AG08396 (cell line): ENCODE data around the gene LMBR1.

Experiments used
- DNase-seq: peaks from one replicate; pipeline ENCODE4 v3.0.0; 2012; ENCODE audit warnings: low spot score, mixed read lengths

Gene LMBR1

DNA sequence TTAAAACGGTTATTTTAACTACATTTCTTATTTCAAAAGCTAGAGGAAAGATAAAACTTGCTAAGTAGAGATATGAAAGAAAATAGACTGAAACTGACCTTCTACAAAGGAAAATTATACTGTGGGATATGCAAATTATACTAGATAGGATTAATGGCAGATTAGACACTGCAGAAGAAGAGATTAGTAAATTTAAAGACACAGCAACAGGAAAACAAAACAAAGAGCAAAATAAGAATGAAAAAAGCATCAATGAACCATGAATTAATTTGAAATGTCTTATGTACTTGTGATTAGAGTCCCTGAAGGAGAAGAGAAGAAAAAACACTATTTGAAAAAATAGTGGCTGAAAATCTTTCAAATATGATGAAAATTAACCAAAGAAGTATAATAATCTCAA lies 200.1 kb downstream of the LMBR1 start:
- DNase-seq = no peak

DNA sequence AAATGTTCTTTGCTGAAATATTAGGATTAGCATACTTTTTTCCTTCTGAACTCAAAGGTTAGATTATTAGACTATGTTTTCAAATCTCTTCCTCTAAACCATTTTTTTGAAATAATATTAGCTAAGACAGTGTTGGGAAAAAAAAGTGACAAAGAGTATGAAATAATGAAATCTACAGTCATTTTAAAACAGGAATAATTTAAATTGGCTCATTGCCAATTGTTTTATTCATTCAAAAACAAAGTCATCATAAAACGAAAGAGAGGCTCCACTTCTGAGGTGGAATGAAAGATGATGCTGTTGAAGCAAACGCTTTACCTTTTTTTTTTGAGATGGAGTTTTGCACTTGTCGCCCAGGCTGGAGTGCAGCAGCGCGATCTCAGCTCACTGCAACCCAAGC lies 201.2 kb downstream of the LMBR1 start:
- DNase-seq = no peak

DNA sequence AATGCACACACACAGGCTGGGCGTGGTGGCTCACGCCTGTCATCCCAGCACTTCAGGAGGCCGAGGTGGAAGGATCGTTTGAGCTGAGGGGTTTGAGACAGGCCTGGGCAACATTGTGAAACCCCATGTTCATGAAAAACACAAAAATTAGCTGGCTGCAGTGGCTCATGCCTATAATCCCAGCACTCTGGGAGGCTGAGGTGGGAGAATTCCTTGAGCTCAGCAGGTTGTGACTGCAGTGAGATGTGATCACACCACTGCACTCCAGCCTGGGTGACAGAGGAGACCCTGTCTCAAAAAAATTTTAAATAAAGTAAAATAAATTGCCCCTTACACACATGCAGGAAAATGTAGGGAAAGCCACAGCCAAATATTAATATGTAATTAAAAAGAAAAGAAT lies 208.3 kb downstream of the LMBR1 start:
- no peak for DNase-seq

DNA sequence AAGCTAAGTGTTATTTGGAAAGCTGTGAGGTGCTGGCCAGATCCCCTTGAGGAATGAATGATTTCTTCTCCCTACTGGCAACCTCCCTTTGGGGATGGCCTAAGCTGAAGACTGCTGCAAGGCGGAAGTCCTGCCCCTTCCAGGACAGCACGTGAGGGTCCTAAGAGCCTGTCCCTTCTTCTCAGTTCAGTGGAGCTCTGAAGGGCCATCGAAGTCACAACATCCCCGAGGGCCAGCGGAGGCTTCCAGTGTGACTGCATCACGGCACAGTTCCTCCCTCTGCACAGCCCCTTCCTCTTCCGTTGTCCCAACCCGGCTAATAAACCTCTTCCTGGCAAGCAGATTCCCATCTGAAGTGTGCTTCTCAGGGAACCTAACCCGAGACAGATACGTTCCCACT lies 208.7 kb downstream of the LMBR1 start:
- DNase-seq = no peak

DNA sequence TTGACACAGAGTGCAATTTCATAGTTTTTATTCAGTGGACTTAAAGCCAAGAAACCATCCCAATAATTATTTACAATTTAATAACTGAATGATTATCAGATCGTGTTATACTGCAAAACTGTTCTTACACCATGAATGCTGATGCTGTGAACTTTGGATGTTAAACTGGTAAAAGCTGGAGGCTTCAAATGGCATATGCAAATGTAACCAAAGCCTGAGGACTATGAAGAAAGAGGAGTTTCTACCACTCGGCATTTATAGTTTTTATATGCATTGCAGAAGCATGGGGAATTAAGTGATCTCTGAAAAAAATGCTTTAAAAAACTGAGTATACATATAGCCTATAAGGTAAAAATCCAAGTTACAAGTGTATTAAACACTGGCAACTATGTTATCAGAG lies 210.1 kb downstream of the LMBR1 start:
- no peak for DNase-seq

DNA sequence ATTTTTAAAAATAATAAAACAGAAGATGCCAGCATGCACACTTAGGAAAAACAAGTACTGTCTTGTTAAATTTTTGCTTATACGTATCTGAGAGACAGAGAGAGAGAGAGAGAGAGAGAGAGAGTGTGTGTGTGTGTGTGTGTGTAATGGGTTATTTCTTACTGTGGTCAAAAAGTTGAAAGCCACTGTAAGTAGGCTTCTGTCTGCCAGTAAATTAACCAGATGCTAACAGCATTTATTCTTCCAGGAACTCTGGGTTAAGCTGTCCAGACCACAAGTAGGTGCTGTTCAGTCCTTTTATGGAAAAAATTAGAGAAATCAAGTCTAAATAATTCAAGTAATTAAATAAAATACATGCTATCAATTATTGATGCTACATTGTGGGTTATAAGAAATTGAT lies 212.7 kb downstream of the LMBR1 start:
- no peak for DNase-seq

DNA sequence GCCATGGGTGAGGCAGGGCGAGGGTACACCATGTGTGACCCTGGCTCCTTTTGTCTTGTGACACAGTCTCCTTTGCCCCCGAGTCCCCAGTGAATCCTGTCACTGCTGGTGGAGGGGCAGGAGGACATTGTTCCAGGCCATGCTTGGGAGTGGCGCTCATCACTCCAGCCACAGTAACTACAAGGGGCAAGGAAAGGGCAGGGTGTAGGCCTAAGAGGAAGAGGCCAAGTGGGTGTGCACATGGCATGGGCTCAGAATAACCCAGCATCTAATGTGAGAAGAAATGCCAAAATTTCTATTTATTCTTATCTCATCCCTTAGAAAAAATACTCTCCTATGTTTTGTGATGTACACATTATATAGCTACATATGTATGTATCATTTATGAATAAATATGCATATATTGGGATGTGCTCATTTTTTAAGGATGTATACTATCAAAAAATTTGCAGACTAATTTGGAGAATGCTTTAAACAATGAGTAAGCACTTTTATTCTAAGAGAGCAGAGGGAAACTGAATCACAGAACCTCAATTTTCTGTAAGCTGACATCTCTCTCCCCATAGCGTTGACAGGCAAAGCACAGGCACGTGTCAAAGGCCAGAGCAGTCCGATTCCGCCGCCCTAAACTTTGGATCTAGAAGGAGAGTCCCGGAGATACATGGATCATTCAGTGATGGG lies 215.5 kb downstream of the LMBR1 start:
- DNase-seq = no peak

DNA sequence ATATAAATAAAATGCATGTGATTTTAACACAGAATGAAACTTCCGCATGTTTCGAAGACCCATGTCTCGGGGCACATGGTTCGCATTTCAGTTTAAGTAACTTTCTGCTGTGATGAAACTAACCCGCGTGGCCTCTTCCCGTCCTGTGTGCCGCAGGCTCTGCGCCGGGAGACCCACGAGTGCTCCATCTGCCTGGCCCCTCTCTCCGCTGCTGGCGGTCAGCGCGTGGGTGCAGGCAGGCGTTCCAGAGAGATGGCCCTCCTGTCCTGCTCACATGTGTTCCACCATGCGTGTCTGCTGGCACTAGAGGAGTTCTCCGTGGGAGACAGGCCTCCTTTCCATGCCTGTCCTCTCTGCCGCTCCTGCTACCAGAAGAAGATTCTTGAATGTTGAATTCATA lies 216.7 kb downstream of the LMBR1 start:
- DNase-seq = no peak

DNA sequence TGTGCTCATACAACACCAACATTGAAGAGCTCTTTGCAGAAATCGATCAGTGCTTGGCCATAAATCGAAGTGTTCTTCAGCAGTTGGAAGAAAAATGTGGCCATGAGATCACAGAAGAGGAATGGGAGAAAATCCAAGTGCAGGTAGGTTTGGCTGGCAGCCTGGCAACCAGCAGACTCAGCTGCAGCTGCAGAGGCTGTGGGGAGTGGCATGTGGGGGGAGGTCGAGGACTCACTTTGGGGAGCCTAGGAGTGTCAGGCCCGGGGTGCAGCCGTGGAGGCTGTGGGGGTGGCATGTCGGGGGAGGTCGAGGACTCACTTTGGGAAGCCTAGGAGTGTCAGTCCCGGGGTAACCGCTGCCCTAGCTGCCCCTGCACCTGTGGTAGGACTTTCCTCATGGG lies 217.3 kb downstream of the LMBR1 start:
- no peak for DNase-seq

DNA sequence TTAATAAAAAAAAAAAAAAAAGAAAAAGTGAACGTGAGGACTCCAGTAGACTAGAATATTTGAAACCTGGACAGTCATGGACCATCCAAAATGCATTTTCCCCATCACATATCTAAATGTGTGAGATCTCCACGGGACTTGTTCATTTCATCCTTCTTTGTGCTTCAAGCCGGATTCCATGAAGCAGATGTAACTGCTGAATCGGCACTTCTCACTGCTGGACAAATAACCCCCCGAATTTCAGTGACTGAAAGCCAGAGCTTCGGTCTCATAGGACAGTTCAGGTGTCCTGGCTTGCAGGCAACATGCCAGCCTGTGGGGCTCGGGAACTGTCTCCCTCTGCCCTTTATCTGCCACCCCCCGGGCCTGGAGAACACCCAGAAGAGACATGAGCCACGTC lies 219.1 kb downstream of the LMBR1 start:
- DNase-seq = no peak

DNA sequence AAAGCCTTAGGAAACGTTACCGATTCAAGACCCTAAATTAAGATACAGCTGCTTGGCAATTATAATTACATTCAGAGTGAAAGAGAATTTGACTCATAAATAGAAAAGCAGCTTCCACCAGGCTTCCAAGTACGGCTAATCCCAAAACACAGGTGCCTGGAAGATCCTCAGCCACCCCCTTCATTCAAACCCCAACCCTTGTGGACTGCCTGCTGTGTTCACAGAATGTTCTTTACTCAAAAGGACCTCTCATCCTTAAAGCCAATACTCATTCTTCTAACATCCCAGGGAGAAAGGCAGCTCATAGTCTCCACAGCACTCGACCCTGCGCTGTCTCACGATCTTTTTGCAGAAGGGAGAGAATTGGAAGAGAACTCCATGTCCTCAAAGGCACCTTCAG lies 219.5 kb downstream of the LMBR1 start:
- no peak for DNase-seq

DNA sequence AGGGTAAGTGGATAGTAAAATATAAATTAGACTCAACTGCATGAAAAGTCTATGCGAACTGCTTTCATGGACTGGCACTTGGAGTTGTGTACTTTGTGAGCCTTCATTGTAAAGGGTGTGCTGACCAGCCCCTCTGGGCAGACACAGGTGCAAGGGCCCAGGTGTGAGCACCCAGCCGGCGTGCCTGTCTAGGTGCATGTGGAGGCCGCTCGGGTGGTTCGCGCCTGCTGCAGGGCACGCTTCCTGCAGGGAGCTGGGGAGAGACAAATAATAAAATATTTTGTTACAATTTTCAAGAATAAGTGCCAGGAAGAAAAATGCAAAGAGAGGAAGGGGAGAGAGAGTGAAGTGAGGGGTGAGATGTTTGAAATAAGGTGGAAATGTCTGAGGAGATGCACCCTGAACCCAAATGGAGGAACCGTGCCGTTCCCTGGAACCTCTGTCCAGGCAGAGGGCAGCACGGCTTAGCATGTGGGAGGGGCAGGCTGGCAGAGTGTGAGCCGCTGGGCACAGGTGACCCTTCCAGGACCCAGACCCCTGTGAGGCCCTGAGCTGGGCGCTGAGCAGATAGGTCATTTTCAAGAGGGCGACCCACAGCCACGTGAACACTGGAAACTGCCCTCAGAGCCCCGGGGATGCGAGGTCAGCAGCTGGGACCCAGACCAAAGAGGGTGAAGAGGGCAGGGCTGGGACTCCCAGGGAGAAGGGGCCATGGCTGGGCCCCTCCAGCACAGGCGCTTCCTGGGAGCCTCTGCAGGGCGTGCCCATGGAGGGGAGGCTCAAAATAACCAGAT lies 223.8 kb downstream of the LMBR1 start:
- DNase-seq = no peak

DNA sequence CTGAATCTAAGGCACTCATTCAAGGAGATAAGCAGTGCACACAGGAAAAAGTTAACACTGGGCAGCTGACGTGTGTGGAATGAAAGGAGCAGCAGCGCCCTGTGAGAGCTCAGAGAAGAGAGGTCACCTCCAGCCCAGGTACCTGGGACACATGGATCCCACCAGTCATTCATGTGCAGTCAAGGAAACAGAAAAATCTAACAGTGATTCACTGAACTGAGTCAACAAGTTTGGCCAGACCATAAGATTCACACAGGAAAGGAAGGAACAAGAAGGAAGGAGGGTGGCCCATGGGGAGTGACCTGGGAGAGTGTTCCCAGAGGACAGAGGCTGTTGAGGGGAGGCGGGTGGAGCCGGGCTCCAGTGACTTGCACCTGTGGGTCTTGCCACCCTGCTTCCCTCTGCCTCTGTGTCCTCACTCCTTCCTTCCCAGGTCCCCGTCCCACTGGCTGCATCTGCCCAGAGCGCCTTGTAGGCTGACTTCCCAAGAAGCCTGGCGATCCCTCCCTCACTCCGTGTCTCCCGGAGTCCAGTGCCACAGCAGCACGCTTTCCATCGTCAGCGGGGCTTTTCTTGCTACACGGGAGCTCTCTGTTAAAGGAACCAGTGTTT lies 224.7 kb downstream of the LMBR1 start:
- DNase-seq = no peak

DNA sequence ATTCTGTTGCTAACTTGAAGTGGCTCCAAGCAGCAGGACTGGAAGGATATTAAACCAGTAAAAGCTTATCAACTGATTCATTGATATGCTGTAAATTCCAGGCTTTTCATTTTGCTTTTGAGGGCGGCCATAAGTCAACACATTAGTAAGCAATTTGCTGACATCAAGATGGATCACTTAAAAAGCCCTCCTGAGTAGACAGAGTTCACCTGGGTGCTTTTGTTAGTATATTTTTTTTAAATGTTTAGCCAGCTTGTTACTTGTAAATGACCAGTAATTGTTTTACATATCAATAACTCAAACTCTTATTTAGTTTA lies 225.9 kb downstream of the LMBR1 start:
- no peak for DNase-seq

DNA sequence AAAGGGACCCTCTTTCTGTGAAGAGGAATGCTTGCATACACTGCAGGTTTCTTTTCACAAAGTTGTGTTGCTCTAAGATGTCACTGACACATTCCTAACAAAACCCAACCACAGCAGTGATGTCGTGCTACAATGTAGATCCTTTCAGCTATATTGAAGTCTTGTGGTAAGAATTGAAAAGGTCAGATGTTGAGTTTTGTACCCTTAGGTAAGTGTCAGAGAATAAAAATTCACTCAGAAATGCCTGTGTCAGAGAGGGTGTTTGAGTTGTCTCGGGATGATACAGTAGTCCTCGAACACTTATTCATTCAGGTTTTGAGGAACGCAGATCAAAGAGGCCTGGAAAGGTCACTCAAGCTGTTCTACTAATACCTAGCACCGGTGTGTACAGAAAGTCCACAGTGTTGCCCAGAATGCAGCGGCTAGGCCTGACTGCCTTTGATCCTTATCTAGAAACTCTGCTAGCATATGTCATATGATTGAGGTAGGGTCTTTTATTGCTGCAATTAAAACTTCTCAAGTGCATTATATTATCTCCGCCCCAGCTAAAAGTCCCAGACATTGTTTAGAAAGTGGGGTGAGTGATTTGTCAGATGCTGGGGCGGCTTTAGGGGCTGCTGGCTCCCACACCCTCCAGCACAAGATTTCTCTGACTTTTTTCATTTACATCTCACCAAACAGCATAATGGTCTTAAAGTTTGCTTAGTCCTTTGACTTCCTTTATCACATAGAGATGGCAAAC lies 226.4 kb downstream of the LMBR1 start:
- no peak for DNase-seq

DNA sequence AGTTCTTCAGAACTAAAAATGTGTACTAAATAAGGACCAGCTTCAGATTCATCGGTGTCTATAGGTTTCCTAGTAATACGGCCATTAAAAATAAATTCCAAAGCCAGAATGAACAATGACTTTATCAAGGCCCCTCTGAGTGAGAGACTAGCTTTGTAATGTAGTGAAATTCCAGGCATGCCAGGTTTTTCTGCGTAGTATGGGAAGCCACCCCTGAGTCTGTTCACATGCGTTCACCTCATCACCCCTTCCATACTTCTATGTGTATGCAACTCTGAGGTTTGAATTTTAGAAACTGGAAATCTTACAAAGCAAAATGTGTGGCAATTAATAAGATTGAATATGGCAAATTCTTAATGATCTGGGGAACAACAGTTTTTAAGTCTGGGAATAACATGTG lies 227.9 kb downstream of the LMBR1 start:
- no peak for DNase-seq

DNA sequence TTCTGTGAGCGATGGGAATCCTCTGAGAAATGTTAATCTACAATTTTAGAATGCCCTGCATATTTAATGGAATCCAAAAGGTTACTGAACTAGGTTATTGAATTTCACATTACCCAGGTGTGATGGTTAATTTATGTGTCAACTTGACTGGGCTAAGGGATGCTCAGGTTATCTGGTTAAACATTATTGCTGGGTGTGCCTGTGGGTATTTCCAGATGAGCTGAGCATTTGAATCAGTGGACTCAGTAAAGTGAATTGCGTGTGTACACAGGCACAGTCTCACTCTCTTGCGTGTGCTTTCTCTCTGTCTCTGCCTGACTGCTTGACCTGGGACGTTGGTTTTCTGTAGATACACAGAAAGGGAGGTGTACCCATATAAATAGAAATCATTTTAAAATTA lies 230.7 kb downstream of the LMBR1 start:
- no peak for DNase-seq

DNA sequence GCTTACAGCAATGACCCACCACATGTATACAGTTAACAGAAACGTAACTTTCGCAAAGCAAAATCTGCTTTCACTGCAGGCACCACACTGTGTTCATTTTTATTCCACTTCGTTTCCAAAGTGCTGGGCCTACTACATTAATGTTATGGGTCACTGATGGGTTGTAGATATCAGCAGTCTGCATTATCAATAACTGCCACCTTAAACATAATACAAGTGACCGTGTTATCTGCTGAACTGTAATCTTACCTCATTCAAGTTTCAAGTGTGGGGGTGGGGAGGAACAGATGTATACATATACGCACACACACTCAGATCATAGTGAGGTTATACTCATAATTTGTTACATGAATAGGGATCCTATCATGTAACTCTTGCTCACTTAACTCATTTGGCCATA lies 231.3 kb downstream of the LMBR1 start:
- DNase-seq = no peak

DNA sequence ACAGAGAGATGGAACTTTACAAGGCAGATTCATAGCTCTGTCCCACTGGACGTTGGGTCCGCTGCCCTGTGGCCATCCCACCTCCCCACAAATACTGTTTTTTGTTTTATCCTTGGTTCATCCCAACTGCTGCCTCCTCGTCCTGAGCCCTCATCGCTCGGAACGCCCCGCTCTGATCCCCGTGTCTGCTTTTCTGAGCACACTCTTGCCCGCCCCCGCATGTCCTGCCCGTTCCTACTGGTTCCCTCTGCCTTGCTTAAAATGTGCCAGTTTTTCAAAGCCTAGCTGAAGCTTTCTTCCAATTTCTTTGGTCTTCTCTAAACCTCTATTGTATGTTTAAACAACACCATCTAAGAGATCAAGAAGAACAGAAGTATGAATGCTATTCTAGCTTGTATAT lies 233.0 kb downstream of the LMBR1 start:
- no peak for DNase-seq

DNA sequence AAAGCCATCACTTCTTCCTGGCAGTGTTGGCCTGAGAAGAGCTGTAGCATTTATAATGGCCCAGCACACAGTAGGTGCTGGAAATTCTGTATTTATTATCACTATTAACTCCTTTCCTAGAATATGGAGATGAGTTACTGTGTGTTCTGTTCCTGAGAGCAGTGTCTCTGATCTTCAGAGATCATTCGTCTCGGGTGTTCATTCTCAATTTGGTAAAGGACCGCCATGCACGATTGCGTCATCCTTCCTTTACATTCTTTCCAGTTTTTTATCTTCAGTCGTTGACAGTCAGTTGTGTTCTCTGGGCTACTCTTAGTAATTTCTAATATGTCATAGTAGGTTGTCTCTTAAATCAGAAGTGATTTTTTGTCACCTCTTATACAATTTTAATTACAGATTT lies 233.8 kb downstream of the LMBR1 start:
- no peak for DNase-seq

DNA sequence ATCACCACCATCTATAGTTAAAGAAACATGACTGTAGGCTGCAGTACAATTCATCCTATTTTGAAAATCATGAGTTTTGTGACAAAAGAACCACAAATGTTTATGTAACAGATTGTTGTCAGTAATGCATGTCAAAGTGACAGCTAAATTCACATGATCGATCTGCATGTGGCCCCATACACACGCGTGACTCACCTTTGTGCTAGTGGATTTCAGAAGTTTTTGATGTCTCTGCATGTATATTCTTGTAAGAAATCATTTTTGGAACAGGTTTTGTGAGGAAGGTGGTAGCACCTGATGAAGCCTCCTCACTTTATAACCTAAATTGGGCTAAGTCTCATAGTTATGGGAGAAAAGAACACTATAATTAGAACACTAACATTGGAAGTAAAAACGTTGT lies 235.3 kb downstream of the LMBR1 start:
- no peak for DNase-seq

DNA sequence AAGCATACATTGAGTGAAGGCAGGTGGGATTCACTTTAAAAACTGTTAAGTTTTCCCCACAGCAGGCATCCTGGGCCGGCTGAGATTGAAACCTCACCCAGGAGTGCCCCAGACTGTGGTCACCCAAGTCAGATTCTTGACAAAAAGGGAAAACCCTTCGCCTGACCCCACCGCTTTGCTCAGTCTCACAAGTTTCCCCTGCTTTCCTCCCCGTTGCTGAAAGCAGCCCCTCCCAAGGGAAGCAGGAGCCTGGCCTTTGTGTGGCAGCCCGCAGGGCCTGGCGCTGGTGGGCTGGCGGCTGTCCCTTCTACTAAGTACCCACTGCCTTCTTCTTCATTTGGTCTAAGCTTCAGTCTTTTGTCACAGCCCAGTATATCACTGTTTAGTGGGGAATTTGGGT lies 236.4 kb downstream of the LMBR1 start:
- no peak for DNase-seq

DNA sequence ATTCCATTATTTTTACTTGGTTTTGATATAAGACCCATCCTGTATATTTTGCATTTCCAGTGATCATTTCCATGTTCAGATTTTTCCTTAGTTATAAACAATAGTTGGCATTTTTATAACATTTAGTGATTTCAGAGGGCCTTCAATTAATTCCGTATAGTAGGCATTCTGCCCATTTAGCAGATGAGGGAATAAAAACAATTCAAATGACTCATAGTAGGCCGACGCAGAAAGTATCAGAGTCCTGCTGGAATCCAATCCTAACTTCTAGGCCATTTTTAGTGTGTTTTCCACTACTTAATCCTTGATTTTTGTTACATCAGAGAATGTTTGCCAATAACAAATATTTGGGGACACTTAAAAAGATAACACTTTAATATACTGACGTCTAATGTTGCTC lies 237.0 kb downstream of the LMBR1 start:
- no peak for DNase-seq
